ENCODE measurements around the gene IDH3G.

DNA sequence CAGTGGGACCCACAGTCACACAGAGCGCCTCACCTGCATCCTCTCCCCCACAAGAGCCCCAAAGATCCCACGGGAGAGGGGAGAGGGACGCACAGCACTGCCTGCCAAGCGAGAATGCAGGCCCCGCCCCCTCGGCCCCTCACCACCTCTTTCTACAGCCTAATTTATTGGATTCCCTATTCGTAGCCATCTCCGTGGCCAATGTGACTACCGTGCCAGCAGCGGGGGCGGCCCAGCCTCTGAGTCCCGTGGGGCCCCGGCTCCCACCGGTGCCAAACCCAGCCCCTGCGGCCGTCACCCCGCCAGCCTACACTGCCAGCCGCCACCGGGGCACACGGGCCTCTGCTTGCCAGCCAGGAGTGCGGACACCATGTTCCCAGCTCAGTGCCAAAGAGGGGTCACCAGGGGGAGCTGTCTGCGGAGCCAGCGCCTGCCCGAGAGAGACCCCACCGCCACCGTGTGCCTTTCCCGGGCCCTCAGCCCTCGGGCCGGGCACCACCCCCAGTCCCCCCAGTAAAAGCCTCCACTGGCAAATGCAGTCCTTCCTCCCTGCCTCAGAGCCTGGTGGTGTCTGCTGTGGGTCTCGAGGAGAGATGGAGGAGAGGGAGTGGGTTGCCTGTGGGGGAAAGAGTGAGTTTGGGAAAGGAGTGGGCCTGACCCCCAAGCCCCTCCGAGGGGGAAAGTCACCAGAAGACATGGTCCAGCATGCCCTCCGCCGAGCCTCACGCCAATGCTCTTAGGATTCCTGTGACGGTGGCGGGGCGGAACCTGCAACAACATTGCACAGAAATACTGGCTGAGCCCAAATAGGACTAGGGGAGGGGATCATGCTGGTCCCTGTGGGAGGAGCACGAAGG, 49.7 kb downstream of the IDH3G start:
- TF ChIP-seq, protein P1, sequence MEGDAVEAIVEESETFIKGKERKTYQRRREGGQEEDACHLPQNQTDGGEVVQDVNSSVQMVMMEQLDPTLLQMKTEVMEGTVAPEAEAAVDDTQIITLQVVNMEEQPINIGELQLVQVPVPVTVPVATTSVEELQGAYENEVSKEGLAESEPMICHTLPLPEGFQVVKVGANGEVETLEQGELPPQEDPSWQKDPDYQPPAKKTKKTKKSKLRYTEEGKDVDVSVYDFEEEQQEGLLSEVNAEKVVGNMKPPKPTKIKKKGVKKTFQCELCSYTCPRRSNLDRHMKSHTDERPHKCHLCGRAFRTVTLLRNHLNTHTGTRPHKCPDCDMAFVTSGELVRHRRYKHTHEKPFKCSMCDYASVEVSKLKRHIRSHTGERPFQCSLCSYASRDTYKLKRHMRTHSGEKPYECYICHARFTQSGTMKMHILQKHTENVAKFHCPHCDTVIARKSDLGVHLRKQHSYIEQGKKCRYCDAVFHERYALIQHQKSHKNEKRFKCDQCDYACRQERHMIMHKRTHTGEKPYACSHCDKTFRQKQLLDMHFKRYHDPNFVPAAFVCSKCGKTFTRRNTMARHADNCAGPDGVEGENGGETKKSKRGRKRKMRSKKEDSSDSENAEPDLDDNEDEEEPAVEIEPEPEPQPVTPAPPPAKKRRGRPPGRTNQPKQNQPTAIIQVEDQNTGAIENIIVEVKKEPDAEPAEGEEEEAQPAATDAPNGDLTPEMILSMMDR (IDR thresholded peaks at IDR 0.05), result no peak
- TF ChIP-seq POLR2A (IDR thresholded peaks at IDR 0.05), result no peak
- no peak for TF ChIP-seq EP300 (IDR thresholded peaks at IDR 0.05)
- no peak for TF ChIP-seq POLR2AphosphoS5 (IDR thresholded peaks at IDR 0.05)
